ENCODE results near the gene MAP3K7.
"Not testable (repeated sequence)": the region's sequence is repeated elsewhere in the genome, so short reads cannot be mapped to it uniquely, and the experiment has no call there.

The MAP3K7 gene

DNA sequence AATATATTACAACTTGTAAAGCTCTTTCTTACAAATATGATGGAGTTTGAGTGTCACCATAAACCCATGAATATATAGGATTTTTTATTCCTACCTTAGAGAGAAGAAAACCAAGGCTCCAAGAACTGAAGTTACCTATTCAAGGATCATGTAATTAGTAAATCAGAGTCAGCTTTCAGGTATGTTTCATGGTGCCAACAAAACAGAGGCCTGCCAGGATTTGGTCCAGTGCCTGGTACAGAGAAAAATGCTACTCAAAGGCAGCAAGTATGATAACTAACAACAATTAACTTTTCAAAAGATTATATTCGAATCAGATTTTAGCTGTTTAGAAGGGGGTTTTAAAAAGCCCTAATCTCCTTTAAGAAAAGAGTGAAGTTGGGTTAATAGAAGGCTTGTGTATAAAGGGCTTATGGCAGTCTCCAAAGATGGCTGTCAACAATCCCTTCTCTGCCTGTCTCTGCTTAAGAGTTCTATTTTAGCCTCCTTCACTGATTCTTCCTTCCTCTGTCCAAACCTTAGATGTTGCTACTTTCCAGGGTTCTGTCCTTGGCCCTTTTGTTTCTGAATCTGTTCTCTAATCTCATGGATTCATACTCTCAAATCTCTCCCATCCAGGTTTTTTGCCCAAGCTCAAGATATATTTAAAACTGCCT lies 7.8 kb downstream of the MAP3K7 start:
- no peak for DNase-seq (ENCODE audit: low read depth in 2 of 2)

DNA sequence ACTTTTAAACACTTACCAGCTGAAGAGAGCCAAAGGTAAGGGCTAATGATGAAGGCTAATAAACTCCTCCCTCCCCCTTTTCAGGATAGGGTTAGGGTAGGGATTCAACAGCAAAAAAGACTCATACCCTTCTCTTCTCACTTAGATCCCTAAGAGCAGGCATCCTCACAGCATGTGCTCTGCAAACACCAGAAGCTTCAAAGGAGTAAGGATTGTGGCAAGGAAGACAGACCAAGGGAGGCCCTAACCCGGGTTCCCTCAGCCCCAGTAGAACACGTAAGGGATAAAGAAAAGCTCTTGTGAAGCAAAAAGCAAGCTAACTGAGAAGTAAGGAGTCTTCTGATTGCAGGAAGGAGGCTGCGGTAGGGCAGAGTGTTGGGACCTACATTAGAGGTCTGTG lies 11.6 kb downstream of the MAP3K7 start:
- no peak for DNase-seq (ENCODE audit: low read depth in 2 of 2)

DNA sequence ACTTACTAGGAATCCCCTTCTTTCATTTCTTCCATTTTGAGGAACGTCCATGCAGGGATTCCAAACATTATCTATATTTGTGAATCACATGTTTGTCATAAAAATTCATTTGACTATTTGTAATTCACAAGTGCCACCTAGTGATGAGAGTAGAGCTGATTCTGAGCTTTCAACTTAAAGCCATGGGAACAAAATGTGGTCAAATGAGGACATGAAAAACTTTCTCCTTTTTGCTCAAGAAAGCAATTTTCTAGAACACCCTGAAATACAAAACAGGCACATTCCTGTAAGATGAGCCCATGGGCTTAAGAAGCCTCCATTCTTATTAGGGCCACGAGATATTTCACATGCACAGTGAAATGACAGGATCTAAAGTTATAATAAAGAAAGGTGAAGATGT lies 12.3 kb downstream of the MAP3K7 start:
- DNase-seq (ENCODE audit: low read depth in 2 of 2): no peak

DNA sequence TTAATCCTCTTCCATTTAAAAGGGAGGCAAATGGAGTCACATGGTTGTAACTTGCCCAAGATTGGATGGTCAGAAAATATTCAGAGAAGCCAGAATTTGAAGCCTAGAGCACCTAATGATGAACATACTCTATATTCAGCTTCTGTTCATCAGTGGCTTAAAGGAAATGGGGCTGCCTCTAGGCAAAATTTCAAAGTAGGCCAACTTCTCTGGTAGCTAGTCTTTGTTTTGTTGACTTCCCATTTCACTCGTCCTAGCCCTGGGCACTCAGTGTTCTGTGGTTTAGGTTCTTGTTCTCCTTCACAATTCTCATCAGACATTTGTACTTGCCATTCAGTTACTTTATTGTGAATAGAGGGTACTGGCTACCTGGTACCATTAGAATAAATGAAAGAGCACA lies 13.2 kb downstream of the MAP3K7 start:
- DNase-seq (ENCODE audit: low read depth in 2 of 2): no peak

DNA sequence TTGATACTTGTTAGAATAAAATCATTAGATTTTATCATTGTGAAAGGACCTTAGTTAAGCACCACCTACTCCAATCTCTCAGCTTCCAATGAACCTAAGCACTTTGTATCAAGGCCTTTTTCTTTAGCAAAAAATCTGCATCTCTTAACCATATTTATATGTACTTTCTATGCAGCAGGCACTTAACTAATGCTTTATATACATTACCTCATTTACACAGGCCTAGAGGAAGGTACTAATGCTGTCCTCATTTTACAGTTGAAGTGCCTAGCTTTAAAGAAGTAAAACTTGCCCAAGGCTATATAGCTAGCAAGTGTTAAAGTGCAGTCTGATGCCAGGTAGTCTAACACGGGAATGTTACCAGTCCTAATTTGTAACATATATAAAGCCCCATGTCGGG lies 14.0 kb downstream of the MAP3K7 start:
- no peak for DNase-seq (ENCODE audit: low read depth in 2 of 2)

DNA sequence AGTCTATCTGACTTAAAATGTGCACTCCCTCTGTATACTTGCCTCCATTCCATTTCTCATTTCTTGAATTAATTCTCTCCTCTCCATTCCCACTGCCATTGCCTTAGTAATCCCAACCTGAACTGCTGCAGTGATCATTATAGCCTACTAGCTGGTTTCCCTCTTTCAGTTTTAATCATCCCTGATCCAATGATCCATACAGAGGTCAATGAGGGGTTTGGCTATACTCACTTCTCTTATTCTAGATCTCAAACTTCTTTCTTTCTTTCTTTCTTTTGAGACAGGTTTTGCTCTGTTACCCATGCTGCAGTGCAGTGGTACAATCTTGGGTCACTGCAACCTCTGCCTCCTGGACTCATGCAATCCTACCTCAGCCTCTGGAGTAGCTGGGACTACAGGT lies 17.6 kb downstream of the MAP3K7 start:
- DNase-seq (ENCODE audit: low read depth in 2 of 2): no peak

DNA sequence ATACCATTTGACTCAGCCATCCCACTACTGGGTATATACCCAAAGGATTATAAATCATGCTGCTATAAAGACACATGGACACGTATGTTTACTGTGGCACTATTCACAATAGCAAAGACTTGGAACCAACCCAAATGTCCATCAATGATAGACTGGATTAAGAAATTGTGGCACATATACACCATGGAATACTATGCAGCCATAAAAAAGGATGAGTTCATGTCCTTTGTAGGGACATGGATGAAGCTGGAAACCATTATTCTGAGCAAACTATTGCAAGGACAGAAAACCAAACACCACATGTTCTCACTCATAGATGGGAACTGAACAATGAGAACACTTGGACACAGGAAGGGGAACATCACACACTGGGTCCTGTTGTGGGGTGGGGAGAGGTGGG lies 19.2 kb downstream of the MAP3K7 start:
- not testable (repeated sequence) for DNase-seq (ENCODE audit: low read depth in 2 of 2)

DNA sequence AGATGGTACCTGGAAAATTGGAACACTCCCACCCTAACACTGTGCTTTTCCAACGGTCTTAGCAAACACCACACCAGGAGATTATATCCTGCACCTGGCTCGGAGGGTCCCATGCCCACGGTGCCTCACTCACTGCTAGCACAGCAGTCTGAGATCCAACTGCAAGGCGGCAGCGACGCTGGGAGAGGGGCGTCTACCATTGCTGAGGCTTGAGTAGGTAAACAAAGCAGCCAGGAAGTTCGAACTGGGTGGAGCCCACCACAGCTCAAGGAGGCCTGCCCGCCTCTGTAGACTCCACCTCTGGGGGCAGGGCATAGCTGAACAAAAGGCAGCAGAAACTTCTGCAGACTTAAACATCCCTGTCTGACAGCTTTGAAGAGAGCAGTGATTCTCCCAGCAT lies 24.5 kb downstream of the MAP3K7 start:
- not testable (repeated sequence) for DNase-seq (ENCODE audit: low read depth in 2 of 2)

DNA sequence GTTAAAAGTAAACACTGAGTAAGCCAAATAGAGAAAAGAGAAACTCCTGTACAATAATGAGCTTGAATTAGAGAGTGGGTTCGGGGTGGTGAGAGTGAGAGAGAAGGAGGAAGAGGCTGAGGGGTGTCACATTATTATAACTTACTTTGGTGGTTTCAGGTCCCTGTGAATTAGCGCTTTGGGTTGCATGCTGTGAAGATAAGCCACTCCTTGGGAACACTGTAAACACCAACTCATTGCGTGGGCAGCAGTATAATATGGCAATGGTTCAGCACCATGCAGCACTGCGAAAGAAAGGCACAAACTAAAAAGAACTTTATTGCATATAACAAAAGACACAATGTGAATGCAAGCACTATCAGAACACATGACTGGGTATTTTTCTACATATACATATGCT lies 26.9 kb downstream of the MAP3K7 start:
- DNase-seq (ENCODE audit: low read depth in 2 of 2): no peak

DNA sequence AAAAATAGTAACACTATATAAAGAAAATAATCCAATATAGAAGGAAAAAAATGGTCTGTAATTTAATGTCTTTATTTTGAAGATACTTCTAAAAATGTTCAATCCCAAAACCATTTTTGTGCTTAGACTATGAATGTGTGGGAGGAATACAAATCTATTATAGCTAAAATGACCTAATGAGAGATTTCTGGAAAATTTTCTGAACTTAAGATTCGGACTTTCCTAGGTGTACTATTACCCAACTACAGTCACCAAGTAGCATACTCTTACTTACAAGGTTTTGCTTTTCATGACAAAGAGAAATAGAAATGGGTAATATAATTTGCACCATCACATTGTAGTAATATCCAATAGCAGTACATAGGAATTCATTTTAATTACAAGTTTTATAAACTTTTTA lies 29.9 kb downstream of the MAP3K7 start:
- no peak for DNase-seq (ENCODE audit: low read depth in 2 of 2)

DNA sequence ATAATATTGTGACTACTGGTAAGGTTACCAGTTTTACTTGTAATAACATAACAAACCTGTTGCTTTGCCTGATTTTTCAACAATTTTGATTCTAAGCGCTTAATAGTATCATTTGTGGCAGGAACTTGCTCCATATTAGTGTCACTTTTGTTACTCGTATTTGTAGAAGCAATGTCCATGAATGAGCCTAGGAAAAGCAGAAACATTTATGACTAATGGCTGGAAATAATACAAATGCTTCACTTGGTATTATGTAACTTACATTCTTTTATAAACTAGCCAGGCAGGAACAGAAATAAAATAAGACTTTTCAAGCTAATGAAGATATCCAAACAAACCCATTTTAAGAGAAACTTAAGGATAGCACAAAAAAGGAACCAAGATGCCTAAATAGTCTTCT lies 38.9 kb downstream of the MAP3K7 start:
- no peak for DNase-seq (ENCODE audit: low read depth in 2 of 2)

DNA sequence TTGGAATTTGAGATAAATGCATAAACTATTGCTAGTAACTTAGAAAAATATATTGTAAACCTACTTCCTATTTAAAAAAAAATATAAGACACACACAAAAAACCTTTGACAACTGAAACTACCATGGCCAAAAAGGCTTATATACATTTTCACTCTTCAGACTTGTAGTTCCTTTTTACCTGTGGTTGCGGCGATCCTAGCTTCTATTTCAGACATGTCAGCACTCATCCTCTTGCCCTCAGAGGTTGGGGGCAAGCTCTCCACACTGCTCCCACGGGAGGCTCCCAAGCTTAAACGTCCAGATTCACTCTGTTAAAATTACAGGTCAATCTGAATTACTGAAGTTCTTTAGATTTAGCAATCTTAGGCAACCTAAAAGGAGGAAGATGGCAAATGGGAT lies 39.8 kb downstream of the MAP3K7 start:
- DNase-seq (ENCODE audit: low read depth in 2 of 2): no peak

DNA sequence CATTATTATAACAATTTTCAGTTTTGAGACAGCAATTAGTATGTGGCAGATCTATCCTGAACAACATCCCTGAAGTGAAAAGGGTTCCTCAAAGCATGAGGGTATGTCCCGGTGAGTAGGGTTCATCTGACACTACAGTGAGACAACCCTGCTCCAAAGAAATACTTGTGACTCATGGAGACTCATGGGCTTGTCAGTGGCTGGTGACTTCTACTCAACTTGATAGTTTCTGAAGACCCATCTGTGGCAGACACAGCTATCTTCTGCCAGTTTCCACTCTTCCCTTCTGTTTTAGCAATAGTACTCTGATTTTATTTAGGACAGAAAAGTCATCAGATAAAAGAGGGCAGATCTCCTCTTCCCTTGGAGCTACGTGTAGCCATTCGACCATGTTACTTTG lies 41.4 kb downstream of the MAP3K7 start:
- no peak for DNase-seq (ENCODE audit: low read depth in 2 of 2)

DNA sequence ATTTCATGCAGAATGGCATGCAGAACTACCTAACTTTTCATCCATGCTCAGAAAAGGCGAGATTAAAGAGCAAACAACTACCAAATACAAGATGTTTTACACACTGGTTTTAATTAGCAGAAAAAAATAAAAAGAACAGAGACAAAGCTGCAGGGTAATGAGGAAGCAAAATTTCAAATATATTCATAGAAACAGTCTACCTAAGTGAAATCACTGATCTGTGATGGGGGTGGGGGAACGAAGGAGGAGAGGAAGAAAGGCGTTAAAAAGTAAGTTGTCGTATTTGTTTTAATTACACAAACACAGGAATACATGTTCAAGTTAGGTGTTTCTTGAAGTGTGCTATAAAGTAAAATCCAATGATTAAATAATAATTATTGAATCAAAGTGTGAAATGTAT lies 42.1 kb downstream of the MAP3K7 start:
- no peak for DNase-seq (ENCODE audit: low read depth in 2 of 2)

DNA sequence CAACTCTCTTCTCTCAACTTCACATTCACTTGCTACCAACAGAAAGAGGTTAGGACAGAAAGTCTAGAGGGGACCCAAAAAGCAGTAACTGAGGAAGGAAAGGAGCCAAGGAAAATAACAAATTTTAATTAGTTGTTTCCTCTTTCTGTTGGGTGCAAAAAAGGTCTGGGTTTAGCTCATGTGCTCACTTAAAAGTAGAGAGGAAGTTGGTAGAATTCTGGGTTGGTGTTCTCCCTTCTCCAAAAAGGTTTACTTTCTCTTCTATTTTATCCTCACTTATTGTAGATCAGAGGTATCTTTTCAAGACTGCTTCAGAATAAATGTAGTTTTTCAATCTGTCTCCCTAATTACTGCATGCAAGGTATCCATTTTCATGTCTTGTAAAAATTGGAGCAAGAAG lies 42.8 kb downstream of the MAP3K7 start:
- DNase-seq (ENCODE audit: low read depth in 2 of 2): no peak

DNA sequence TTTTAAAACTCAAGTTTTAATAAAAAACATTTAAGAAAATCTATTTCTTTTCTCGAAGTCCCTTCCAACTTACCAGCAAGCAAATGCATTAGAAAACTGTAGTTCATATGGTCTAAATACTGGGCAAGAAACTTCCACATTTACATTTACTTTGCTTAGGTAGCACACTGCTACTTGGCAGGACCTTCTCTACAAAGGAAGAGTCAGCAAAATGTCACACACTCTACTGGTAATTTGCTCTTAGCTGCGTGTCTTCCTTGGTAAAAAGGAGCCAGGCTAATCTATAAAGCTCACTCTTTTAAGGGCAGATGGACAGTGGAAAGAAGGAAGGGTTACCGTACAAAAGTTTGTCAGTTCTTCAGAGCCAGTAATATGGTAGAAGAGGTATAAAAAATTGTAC lies 45.7 kb downstream of the MAP3K7 start:
- no peak for DNase-seq (ENCODE audit: low read depth in 2 of 2)

DNA sequence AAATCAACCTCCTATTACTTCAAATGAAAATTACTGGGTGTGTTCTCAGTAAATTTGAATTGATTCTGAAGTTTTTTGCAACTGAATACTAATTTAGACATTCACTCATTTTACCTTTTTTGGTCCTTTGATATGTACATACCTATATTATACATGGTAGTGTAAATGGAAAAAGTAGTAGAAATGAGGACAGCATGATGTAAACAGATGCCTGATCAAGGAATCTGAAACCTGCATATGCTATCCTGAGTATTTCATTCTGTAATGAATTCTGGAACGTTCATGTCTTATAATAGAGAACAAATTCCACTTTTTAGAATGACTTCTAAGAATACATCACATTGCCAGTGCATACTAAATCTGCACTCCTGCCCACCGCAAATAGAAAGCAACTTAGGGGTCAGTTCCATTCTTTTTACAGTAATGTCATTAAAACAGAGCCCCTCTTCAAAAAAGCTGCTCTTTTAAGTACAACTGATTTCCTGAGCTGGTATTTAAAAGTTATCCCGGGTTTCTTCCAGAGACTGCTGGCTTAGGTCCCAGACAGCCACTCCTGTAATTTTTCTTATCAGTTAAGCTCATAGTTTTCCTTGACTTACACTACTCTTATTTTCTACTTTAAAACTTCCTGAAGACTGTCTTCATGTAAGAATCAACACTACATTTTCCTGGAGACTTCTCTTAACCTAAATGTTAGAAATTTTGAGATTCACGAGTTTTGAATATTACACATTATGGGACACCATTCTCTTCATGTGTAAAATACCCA lies 48.4 kb downstream of the MAP3K7 start:
- no peak for DNase-seq (ENCODE audit: low read depth in 2 of 2)

DNA sequence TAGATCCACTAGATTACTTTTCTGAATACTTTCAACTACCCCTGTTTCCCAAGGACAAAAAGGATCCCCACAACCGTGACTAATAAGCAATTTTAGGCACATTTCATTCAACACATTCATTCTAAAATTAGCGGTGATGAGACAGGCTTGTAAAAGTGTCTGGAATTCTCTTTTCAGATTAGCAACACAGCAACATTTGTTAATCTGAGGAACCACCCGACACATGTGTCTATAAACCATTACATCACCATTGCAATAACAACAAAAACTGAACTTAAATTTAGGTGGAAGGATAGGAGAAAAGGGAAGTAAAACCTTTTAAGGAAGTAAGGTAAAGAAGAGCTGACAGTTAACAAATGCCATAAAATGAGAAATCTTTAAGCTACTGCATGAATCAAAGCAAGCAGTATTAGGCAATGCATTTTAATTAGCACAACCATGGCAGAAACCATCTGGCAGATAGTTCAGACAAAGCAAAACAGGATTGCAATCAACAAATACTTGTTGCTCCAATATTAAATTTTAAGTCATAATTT lies 49.1 kb downstream of the MAP3K7 start:
- no peak for DNase-seq (ENCODE audit: low read depth in 2 of 2)

DNA sequence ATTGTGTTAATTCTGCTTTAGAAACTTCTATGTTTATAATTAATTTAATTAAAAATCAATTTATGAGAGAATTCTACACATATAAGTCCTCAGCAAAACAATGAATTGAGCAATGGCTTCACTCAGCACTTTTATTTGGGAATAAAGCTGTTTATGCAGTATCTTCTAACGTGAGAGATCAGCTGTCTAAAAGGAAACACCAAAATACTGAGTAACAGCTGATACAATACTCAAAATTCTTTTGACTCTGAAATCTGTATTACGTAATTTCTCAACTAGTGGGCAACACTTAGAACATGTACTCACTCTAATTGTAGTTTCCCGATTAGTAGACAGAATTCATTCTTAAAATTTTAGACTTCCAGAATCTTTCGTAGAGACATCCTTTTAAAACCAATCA lies 49.8 kb downstream of the MAP3K7 start:
- DNase-seq (ENCODE audit: low read depth in 2 of 2): no peak

DNA sequence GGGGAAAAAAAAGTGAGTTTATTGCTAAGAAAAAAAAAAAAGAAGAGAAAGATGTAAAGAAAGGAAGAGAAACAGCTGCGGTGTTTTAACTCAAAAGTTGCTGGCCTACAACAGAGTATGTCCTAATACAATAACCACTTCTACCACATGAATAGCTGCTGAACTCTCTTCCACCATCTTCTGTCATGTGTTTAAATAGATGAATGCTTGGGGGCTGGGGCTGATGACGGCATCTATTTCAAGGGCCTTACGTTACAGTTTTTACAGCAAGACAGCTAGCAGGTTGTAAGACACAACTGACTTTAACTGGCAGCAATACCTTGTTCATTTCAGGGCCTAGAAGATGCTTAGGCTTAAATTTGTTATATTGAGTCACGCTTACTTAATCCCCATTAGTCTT lies 50.4 kb downstream of the MAP3K7 start:
- no peak for DNase-seq (ENCODE audit: low read depth in 2 of 2)

DNA sequence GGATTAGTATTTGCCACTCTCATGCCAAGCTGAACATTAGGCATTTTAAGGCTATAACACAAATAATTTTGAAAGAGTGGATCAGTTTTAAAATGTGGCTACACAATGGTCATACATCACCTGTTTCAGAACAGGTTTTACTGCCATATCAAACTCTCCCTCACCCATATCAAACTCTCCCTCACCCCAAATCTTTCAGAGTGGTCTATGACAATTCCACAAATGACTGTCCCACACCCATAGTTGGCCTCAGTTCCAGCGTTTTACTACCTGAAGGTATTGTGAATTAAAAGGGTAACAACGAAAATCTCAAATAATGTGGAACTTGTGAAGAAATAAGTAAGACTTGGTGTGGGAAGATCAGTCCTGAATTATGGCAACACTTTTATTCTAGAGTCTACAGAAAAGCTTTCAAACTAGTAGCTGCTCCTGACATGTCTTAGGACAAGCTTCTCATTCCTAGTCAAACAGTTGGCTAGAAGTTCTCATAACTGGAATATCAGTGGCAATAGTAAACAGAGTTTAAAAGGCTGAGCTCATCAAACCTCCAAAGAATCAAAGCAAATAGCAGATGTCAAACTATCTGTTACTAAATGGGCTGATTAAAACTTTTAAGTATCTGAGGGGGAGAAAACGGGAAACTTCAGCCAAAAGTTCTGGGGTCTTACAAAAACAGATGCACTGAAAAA lies 52.4 kb downstream of the MAP3K7 start:
- no peak for DNase-seq (ENCODE audit: low read depth in 2 of 2)

DNA sequence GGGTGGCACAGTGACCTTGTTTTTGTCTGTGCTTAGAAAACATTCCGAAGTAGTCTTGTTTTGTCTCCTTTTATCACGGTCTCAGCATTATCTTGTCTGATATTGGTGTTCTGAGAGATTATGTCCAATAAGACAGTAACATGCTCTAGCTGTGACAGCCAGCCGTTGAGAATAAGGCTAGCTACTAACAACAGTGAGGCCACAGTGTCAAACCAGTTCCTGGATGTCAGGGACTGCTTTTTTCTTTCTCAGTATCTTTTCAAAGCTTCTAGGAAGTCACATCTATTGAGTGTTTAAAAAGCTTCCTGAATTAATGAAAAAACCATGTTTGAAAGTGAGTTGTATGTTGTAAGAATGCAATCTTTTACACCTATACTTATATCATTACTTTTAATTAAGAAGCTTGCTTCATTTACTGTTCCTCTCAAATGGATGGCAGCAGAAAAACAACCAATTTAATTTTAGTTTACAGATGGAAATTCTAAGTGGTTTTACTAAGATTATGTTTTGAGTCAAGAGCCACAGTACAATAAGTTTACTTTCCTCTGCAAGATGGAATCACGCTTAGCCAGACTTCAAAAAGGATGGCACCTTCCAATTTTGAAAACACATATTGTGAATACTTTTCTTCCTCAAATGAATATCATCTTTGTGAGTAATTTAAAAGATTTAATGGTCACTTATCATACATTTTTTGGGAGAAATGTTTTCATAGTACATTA lies 53.1 kb downstream of the MAP3K7 start:
- no peak for DNase-seq (ENCODE audit: low read depth in 2 of 2)

All from stimulated activated CD8-positive, alpha-beta memory T cell treated with anti-CD3 and anti-CD28 coated beads, Interleukin-2, amount 100 ng/mL, for 48 hours (primary cell).